GM21423 (cell line): ENCODE data around the gene GPHN.

ENCODE experiments used
- ATAC-seq: cut with Tn5 transposase; IDR thresholded peaks from one replicate; pipeline ENCODE4 v1.9.1; 2021; ENCODE audit warnings: mild to moderate bottlenecking, moderate library complexity; ENCODE audit not compliant: unreplicated experiment

Gene GPHN

GRCh38 chr14:66916421-66916820 is 408.5 kb downstream of the GPHN start:
- no peak for ATAC-seq

GRCh38 chr14:66918527-66918926 is 410.6 kb downstream of the GPHN start:
- ATAC-seq, result no peak

DNA sequence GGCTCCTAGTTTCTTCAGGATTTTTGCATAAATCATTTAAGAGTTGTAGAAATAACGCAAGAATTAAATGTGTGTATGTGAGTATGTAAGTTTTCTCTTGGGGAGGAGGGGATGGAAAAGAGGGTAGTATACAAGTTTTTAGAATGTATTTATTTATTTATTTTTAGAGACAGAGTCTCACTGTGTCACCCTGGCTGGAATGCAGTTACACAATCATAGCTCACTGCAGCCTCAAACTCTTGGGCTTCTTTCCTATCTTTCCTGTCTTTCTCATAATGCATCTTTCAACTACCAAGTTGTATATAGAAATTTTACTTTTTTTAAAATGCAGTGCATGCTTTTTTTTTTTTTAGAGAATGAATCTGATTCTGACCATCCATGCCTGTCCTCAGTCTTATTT is 412.2 kb downstream of the GPHN start:
- no peak for ATAC-seq

- ATAC-seq, result no peak
Measured at GRCh38 chr14:66923251-66923650, 415.3 kb downstream of the GPHN start.

DNA sequence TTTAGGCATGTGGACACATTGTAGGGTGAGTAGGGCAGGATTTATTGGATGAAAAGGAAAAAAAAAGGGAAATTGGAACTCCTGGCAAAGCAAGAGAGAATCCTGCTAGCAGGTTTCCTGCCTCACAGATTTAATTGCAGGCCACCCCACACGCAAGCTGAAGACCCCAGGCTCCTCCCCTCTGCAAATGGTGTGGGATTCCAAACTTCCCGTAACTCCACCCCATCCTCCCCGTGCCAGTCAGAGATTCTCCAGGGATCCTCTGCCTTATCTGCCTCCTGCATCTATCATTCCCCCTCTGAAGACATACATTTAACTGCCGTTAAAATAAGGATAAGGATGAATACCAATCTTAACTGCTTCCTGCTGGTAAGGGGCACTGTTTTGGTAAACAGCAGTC is 431.5 kb downstream of the GPHN start:
- ATAC-seq, result no peak

- no peak for ATAC-seq
Measured at GRCh38 chr14:66944872-66945271, 436.9 kb downstream of the GPHN start.

DNA sequence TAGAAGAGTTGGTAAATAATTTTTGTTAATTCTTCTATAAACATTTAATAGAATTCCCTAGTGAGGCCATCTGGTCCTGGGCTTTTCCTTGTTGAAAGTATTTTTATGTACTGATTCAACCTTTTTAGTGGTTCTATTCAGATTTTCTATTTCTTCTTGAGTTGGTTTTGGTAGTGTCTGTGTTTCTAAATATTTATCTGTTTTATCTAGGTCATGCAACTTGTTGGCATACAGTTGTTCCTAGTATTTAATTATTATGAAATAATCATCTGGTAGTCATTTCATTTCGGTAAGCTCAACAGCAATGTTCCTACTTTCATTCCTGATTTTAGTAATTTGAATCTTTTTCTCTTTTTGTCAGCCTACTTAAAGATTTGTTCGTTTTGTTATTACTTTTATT is 447.2 kb downstream of the GPHN start:
- ATAC-seq, result no peak

GRCh38 chr14:66959437-66960050 is 451.6 kb downstream of the GPHN start:
- no peak for ATAC-seq

GRCh38 chr14:66965831-66966230 is 457.9 kb downstream of the GPHN start:
- ATAC-seq, result no peak

- ATAC-seq, result no peak
Measured at GRCh38 chr14:66972469-66972868, 464.5 kb downstream of the GPHN start.

DNA sequence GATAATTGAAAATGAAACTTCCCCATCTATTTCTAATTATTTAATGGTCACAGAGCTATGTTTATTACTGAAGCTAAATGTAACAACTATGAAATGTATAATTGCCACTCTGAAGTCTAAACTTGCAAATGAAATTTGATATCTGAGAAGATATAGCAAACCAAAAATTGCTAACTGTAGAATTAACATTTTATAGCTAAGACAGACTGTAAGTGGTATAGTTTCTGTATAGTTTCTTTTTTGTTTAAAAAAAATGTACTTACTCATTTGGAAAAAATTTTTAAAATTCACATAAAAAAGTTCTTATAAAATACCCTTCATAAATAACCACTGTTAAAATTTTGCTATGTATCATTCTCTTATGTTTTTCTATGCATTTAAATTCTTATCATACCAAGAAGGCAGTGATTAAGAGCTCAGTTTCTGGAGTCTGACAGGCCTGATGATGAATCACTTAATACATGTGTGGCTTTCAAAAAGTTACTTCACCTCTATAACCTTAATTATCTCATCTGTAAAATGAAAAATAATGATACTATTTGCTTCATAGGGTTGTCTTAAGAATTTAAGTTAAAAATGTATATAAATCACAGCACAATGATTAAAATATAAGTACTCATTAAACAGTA is 466.6 kb downstream of the GPHN start:
- no peak for ATAC-seq

- no peak for ATAC-seq
Measured at GRCh38 chr14:66975251-66975650, 467.3 kb downstream of the GPHN start.

GRCh38 chr14:66979101-66979974 is 471.4 kb downstream of the GPHN start:
- ATAC-seq, result no peak

DNA sequence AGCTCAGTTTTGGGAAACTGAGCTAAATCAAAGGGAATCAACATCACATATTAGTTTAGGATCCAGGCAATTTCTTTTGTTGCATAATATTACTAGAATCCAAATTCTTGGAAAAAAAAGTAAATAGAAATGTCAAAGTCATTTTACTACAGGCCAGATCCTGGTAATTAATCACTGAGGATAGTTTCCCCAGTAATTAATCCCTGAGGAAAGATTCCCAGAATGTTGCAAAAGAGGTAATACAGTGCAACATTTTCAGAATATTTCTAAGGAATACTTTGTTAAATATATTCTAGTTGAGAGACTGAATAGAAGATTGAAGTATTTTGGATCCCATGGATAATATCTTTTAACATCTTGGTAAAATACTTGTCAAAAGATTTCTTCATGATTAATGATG is 474.3 kb downstream of the GPHN start:
- no peak for ATAC-seq

GRCh38 chr14:66992776-66993175 is 484.8 kb downstream of the GPHN start:
- no peak for ATAC-seq

- no peak for ATAC-seq
Measured at GRCh38 chr14:66993512-66993911, 485.6 kb downstream of the GPHN start.

GRCh38 chr14:66998013-66998412 is 490.1 kb downstream of the GPHN start:
- no peak for ATAC-seq

GRCh38 chr14:66999978-67000377 is 492.0 kb downstream of the GPHN start:
- no peak for ATAC-seq

- no peak for ATAC-seq
Measured at GRCh38 chr14:67002994-67003753, 495.2 kb downstream of the GPHN start.

GRCh38 chr14:67004521-67004920 is 496.6 kb downstream of the GPHN start:
- ATAC-seq, result no peak

DNA sequence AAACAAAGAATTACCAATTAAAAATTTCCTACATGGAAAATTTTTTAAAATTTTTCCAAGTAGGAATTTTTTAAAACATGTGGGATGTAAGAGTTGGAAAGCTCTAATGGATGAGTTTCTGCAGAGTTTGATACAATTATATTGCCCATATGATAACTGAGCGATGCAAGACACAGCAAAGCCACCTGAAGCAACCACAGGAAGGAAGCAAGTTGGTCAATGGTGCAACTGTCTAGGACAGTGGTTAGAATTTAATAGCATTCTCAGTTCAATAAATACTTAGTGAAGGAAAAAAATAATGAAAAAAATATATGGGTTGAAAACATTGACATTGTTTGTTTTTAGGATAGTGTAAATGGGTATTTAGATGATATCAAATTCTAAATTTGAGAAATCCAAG is 502.7 kb downstream of the GPHN start:
- no peak for ATAC-seq
